ENCODE data around the gene MAPKAPK5. TPM values are rescaled to one million over a fixed set of nuclear protein-coding genes. Genes with fewer than 3 reads are reported as not detected.

The MAPKAPK5 gene
- total and polyA plus RNA-seq, 10 of the 15 experiments (the other 5 are each of a cell fraction or from before 2014, with no cell fraction given) = 12.6 to 54.3 (median 41.5) TPM

DNA sequence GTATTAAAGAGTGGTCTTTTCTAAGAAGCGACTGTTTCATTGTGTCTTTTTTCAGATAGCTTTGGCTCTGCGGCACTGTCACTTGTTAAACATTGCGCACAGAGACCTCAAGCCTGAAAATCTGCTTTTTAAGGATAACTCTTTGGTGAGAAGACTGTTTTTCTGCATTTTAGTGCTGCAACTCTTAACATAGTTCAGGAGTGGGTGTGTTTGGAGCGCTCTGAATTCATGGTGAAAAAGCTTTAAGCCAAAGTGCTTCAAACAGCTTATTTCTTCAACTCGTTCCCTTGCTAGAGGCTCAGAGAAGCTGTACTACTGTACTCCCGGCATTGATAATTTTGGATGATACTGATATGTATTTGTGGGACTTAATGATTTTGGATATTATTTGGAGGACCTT is 28.2 kb downstream of the MAPKAPK5 start:
- CTCF ChIA-PET = interaction anchor here (0.6 to 1.7 kb wide), 3 partner anchors 11 to 328 kb away, joined by 3 to 5 read pairs (median 3); no protein-coding TSS in a partner anchor
- POLR2A ChIA-PET = no interaction called here
- H3K9me3 ChIP-seq (replicated peaks; ENCODE audit: control insufficient read depth, insufficient read depth, low read length) = no peaks in the 10 kb centered on the region
- no peak overlapping the region for H3K4me3 ChIP-seq
- WGBS (ENCODE audit: insufficient coverage, insufficient replicate concordance, low lambda C conversion rate, missing lambda C conversion rate) = over 99% methylated on average over 6 of the region's 6 CpGs
- no TSS peak for BruUV-seq (replicated peaks)
- H3K36me3 ChIP-seq (ENCODE audit: control insufficient read depth in 2 of 2, insufficient read depth in 2 of 2, low read length in 1 of 2) = peaks cover 9 to 32% of the 10 kb centered on the region in 2 experiments
- RAD21 ChIA-PET (ENCODE audit: unreplicated experiment) = no interaction called here
- TF ChIP-seq ATF7 (IDR thresholded peaks at IDR 0.05; ENCODE audit: low read depth) = no peak
- no peak for TF ChIP-seq SMAD1 (IDR thresholded peaks at IDR 0.05; ENCODE audit: low read depth, partially characterized antibody)
- TF ChIP-seq PAX8 (IDR thresholded peaks at IDR 0.05) = no peak
- no peak for TF ChIP-seq CBX3 (IDR thresholded peaks at IDR 0.05; ENCODE audit: borderline replicate concordance, low read depth)
- TF ChIP-seq, protein P1, sequence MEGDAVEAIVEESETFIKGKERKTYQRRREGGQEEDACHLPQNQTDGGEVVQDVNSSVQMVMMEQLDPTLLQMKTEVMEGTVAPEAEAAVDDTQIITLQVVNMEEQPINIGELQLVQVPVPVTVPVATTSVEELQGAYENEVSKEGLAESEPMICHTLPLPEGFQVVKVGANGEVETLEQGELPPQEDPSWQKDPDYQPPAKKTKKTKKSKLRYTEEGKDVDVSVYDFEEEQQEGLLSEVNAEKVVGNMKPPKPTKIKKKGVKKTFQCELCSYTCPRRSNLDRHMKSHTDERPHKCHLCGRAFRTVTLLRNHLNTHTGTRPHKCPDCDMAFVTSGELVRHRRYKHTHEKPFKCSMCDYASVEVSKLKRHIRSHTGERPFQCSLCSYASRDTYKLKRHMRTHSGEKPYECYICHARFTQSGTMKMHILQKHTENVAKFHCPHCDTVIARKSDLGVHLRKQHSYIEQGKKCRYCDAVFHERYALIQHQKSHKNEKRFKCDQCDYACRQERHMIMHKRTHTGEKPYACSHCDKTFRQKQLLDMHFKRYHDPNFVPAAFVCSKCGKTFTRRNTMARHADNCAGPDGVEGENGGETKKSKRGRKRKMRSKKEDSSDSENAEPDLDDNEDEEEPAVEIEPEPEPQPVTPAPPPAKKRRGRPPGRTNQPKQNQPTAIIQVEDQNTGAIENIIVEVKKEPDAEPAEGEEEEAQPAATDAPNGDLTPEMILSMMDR (IDR thresholded peaks at IDR 0.05 in 2 of 3, conservative IDR thresholded peaks at IDR 0.05 in 1 of 3; ENCODE audit: control insufficient read depth in 2 of 3, extremely low read depth in 1 of 3, insufficient read depth in 1 of 3, low read depth in 3 of 3, low read length in 3 of 3) = no peak
- no peak for TF ChIP-seq SUZ12 (IDR thresholded peaks at IDR 0.05; ENCODE audit: unreplicated experiment)
- TF ChIP-seq RELA (IDR thresholded peaks at IDR 0.05; ENCODE audit: borderline replicate concordance, partially characterized antibody) = no peak
- no peak overlapping the region for H2AFZ ChIP-seq (ENCODE audit: control insufficient read depth, low read depth, low read length)
- SMC1A ChIA-PET (ENCODE audit: uncharacterized antibody, unreplicated experiment) = interaction anchor here (1.1 to 1.5 kb wide), 2 partner anchors 10 to 615 kb away, joined by 3 to 5 read pairs; no protein-coding TSS in a partner anchor
- H3K27me3 ChIP-seq (replicated peaks in 1 of 2; ENCODE audit: control insufficient read depth in 2 of 2, insufficient read depth in 2 of 2, low read length in 1 of 2) = no peaks in the 10 kb centered on the region
- H3K79me2 ChIP-seq (ENCODE audit: control insufficient read depth, insufficient read depth, low read length) = no peaks in the 10 kb centered on the region
- H3K27ac ChIP-seq (ENCODE audit: control insufficient read depth, insufficient read depth) = no peak overlapping the region
- no peak overlapping the region for H3K4me2 ChIP-seq (ENCODE audit: control insufficient read depth, insufficient read depth)
- no peak overlapping the region for H3K9ac ChIP-seq (ENCODE audit: control insufficient read depth, insufficient read depth, low read length)
- no peaks in the 10 kb centered on the region for H3K4me1 ChIP-seq (ENCODE audit: control insufficient read depth, insufficient read depth, low read length)
- in situ Hi-C loops (cut with MboI) (no loop called here), intact Hi-C loops (cut with micrococcal nuclease; ENCODE audit: unreplicated experiment) (no loop called here)
- FAIRE-seq (no peak), DNase-seq (ENCODE audit: low read depth, low spot score) (no peak), ATAC-seq (no peak)
- H4K20me1 ChIP-seq (ENCODE audit: control insufficient read depth, insufficient read depth) = no peaks in the 10 kb centered on the region
